GM18499 (cell line): ENCODE data around the gene MPV17L2.

ENCODE experiments used
- ATAC-seq: cut with Tn5 transposase; IDR thresholded peaks from one replicate; pipeline ENCODE4 v1.9.1; 2021; ENCODE audit warnings: moderate number of reproducible peaks; ENCODE audit not compliant: insufficient read depth, unreplicated experiment

The MPV17L2 gene

DNA sequence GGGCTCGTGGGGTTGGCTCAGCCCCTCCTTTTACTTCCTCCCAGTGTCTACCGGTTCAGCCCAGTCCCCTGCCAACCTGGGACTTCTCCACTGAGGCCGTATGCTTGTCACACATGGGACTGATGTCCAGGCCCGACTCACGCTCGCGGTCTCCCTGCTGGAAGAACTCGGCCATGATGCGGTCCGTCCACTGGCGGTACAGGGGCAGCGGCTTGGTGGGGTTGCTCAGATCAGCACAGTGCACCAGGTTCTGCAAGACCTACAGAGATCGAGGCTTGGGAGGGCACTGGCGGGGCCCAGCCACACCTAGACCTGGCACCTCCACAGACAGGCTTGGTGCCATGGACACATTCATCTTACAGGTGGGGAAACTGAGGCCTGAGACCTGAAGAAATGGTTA lies 18.7 kb downstream of the MPV17L2 start:
- no peak for ATAC-seq

DNA sequence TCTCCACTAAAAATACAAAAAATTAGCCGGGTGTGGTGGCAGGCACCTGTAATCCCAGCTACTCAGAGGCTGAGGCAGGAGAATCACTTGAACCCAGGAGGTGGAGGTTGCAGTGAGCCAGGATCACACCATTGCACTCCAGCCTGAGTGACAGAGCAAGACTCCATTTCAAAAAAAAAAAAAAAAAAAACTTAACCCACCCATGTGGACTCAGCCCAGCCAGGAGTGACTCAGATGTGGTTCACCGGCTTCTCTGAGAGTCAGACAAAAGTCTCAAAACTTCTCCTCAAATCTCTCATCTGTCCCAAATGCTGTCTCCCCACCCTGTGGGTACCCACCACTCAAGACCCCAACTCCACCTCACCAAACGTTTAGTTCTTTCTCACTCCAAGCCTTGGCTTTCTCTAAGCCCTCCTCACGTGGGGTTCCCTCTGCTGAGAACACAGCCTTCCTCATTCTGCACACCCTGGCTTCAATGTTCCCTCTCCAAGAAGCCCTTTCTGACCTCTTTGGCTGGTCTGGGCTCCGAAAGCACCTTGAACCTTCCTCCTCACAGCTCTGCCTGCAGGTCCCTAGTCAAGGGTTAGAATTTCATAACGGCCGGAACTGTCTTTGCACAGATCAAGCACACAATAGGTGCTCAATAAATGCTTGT lies 21.9 kb downstream of the MPV17L2 start:
- ATAC-seq = no peak

DNA sequence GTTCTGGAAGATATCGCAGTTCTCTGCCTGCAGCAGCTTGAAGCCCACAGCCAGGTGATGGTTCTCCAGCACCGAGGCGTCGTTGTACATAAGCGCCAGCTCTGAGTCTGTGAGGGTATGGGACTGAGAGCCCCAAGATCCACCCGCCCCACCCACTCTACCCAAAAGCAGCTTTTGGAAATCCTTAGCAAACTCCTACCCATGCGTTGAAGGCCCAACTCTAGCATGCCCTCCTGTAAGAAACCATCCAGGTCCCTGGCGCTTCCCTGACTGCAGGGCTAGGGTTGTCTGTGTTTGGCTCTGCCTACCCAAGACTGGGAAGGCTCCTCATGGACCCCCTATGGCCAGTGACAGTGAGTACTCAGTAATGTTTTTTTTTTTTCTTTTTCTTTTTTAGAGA lies 23.8 kb downstream of the MPV17L2 start:
- ATAC-seq = no peak

DNA sequence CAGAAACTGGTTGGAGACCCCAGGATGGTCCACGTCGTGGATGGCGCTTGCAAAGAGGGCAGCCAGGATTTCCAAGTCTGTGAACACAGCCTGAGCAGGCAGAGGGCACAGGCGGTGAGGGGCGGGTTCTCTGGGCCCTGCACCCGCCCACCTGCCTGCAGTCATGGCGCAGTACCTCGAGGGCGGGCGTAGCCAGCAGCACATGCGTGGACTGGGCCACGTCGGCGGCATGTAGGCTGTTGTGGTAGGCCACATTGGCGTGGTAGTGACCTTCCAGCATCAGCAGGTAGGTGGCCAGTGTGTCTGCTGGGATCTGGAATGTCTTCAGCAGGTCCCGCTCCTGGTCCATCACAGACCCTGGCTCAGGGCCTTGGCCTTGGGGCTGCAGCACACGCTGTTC lies 25.1 kb downstream of the MPV17L2 start:
- no peak for ATAC-seq

DNA sequence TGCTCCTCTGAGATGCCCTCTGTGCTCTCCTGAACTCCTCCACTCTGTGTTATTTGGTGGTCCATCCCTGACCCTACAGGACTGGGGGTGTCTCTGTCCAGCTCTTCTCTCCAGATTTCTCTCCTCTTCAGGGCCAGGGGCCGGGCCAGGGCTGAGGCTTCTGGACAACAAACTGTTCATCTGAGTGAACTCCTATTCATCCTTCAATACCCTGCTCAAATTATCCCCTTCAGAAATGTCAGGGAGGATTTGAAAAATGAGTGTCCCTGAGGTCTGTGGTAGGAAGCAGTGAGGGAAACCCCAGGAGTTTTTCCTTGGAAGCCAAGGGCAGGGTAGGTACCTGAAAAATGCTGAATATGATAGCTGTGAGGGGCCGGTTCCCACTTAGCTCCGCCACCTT lies 25.6 kb downstream of the MPV17L2 start:
- ATAC-seq = no peak

DNA sequence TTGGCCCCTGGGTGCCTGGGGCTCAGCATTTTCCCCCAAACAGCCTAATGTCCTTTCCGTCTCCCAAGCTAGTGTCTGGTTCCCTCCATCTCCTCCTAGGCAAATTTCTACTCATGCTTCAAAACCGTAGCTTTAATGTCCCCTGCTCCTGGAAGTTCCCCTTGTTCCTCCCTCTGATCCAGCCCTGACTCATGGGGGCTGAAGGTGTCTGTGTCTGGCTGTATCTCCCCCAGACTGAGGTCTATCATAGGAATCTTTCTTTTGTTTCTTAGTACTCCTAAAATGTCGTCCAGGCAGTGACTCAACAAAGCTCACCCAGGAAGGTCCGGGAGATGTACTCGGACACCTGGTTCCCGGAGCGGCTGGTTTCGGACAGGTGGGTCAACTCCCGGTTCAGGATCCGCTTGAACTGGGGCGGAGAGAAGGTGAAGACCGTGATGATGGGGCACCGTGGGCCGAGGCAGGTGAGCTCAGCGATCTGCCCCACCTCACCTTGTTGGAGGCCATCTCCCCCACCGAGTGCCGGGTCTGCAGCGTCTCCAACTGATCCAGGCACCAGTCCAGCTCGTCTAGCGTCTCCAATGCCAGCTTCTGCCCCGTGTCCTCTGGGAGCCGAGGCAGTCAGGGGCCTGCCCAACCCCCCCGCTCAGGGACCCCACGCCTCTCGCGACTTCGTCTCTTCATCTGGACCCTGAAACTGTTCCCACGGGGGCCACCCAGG lies 27.1 kb downstream of the MPV17L2 start:
- ATAC-seq = no peak

DNA sequence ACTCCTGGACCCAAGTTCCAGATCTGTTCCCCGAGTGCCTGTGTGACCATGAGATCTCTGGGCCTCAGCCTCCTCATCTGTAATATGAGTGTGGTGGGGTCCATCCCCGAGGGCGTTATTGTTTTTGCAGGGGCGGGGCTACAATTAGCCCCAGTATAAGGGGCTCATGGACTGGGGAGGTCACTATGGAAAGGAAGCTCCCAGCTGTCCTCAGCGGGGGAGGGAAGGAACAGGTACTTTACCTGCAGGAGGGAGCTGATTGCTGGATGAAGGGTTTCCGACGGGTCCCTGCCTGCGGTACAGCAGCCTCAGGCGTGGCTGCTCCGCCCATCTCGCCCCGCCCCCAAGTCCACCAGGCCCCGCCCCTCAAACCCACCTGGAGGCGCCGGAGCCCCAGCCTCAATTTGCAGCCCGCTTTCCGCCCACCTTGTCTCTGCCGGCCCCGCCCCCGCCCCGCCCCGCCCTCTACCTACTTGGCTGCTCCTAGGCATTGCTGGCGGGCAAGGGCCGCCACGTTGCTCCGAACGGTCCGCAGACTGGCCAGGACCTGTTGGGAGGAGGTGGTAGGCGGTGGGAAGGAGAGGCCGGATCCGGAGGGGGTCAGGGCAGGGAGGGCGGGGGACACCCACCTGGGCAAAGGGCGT lies 27.7 kb downstream of the MPV17L2 start:
- ATAC-seq = no peak

DNA sequence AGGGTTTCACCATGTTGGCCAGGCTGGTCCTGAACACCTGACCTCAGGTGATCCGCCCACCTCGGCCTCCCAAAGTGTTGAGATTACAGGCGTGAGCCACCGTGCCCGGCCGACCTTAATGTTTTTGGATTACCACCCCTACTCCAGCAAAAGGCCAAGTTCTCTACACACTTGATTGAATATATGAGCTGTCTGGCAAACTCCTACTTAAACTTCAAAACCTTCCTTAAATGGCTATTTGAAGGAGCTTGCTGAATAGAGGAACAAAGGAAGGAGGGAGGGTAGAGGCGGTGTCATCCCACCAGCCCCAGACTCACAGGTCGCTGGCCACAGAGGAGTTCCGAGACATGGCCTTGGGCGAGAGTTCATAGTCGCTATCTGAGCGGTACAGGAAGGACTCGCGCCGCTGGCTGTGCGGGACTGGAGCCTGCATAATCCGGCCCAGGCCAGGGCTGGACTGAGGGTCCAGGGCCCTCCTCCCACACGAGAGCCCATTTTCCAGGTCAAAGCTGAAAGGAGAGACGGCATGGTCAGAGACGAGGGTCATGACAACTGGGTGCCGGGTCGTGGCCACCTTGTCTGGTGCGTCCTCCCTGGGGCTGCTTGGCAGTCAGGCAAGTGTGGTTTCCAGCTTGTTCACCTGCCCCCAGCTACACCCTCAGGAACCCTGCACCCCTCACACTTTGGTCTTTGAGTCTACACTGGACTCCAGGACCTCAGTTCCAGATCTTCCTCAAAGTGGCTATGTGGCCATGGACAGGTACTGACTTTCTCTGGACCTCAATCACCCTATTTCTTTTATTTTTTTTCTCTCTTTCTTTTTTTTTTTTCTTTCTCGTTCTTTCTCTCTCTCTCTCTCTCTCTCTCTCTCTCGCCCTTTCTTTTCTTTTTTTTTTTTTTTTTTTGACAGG lies 29.1 kb downstream of the MPV17L2 start:
- ATAC-seq = no peak

DNA sequence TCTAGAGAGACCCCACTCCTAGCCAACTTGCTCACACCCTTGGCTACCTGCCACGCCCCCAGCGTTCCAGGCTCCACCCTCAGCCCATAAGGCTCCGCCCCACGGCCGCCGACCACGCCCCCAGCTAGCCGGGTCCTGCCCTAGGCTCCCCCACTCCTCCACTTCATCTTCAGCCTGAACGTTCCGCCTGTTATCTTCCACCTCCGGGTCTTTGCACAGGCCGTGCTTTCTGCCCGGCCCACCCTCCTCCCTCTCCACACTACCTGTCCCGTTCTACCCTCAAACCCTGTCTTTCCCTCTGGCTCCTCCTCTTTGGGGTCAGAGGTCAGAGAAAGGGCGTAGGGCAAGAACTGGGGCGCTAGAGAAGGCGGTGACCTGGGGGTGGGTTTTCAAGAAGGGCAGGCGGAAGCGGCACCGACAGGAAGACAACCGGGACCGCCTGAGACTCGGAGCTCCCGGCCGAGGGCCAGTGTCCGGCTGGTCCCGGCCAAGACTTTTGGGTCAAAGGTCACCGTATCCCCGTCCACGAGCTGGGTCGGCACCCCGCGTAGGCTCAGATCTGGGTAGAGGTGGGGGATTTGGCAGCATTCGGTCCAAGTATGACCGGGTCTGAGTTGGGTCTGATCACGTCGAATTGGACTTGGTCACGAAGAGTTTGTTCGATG lies 31.0 kb downstream of the MPV17L2 start:
- no peak for ATAC-seq

DNA sequence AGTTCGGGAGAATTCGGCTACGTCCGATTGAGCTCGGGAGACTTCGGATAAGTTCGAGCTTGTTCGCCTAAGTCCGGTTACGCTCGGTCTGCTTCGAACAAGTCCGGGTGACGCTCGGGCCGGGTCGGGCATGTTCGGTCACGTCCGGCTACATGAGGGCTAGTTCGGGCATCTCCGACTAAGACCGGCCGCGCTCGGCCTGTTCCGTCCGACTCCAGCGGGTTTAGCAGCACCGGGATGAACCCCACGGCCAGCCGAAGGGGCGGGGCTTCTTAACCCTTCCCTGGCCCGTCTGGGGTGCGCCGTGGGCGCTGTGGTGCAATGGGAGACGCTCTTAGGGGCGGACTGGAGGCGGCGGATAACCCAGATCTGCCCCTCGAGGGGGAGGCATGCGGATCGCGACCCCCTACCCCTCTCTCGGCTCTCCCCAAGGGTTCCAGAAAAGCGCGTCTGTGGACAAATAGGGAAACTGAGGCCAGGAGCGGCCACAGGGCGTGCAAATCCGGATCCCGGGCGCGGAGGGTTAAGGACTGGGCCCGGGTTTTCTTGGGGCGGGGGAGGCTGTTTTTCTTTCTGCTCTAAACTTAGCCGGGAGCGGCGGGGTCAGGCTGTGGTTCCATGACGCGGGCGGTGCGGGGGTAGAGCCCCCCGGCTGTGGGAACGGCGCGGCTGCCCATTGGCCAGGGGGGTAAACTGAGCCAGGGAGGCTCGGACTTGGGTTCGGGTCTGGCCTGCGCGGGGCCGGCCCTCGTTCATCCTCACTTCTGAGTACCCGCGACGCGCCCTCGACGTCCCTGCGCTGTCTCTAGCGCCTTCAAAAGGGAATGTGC lies 31.7 kb downstream of the MPV17L2 start:
- ATAC-seq = no peak

DNA sequence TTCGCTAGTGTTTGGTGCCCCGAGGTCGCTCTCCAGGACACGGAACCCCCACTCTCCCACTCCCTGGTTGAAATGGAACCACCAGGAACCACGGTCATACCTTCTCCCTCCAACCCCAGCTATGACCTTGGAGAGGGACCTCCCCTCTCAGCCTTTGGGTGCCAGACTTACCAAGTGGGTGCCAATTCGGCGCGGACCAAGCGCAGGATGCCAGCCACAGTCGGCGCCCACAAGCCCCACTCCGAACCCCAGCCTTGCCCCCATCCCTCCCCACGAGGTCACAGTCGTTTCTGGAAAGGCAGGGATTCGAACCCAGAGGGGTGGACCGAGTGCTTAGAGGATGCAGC lies 32.3 kb downstream of the MPV17L2 start:
- no peak for ATAC-seq

DNA sequence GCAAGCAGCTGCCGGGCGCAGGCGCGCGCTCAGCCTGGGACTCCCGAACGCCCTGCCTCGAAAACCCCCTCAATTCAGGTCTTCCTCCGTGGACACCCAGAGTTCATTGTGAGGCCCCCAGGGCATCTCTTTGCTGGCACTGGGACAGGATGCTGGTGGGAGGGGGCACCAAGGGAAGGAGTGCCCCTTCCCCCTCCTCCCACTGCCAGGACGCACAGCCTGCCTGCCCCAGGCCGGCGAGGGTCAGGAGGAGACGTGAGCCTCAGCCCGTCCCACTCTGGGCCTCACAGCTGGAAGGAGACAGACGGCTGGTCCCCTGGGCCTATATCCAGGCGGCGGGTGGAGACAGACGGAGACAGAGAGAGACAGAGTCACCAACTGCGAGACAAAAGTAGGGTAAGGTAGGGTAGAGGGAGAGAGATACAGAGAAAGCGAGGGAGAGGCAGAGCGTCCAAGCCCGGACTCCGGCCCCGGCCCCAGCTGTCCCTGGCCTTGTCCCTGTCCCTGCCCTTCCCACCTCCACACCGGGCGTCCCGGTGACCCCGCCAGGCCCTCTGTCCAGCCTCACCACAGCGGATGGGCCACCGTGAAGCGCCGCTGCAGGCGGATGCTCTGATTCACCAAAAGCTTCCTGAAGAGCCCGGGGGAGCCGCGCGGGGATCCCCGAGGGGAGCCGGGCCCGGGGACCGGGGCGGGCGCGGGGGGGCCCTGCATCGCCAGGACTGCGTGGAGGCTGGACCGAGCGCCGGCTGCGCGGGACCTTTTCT lies 32.9 kb downstream of the MPV17L2 start, which contains the start of gene PDE4C:
Gene PDE4C (minus strand): TSS at position 737 of the 767 bp plus-strand sequence. CDS start 23 bp downstream, at position 714.
- no peak for ATAC-seq

DNA sequence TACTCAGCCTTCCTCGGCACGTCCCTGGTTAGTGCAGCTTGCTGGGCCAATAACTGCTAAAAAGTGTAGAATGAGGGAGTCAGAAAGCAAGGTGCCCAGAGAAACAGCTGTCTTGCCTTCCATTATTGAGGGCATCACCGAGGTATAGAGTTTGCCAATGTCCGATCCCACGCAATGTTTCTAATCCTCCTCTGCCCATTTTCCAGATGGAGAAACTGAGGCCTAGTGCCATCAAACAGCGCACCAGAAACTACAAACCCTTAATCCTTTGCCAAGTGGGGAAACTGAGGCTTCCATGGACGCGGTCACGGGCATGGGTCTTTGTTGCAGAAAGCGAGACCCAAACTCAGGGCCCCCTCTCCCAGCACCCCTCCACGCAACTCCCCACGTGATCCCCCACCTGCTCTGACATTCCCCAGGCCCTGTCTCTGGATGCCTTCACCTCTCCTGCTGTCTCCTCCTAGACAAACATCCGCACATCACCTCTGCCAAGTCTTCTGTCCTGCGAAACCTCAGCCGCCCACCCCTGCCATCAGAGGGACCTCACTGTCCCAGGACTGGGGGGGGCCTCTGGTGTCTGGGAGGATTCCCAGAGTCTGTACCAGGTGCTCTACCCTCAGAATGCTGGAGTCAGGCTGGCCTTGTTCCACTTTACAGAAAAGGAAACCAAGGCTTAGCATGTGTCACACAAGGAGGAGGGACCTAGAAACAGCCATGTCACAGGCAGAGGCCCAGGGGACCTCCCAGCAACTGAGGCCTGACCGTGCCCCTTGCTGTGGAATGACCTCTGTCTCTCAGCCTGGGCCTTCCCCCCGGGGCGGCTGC lies 34.1 kb downstream of the MPV17L2 start:
- ATAC-seq = no peak

DNA sequence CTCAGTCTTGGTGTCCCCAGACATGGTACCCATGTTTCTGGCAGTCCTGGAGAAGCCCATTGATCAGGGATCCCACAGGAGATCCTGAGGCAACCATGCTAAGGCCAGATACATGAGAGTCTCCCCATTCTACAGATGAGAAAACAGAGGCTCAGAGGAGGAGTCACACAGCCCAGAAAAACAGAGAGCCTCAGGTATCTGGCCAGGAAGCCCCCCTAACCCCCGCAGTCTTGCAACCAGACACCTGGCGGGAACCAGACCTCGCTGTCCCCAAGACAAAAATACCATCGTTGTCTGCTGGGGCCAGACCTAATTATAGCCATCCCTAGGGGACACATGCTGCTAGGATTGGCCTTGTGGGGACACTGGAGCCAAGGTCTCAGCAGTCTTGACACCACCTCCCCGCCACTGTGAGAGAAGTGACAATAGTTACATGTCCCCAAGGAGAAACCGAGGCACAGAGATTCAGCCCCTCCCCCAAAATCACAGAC lies 34.8 kb downstream of the MPV17L2 start:
- ATAC-seq = no peak

DNA sequence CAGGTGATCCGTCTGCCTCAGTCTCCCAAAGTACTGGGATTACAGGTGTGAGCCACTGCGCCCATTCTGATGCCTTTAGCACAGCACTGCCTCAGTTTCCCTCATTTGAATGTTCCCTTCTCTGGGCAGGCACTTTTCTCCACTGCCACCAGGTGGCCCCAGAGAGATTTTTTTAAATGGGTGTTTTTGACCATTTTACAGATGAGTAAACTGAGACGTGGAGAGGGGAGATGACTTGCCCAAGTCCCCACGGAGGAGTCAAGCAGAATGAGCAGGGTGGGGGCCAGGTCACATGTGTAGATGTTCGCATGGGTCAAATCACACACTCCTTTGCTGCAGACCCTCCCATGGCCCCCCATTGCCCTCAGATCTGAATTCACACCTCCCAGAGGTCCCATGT lies 36.5 kb downstream of the MPV17L2 start:
- no peak for ATAC-seq

DNA sequence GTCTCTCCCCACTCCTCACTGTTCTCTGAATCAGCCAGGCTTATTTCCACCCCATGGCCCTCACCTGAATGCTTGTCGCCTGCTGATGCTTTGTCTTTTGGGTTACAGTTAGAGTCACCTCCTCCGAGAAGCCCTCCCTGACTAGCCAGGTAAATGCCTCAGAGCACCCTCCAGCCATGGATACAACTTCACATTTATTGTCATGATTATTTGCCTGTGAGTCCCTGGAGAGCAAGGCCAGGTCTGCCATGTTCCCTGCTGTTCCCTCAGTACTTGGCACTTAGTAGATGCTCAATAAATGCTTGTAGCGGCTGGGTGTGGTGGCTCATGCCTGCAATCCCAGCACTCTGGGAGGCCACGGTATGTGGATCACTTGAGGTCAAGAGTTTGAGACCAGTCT lies 36.9 kb downstream of the MPV17L2 start:
- no peak for ATAC-seq

DNA sequence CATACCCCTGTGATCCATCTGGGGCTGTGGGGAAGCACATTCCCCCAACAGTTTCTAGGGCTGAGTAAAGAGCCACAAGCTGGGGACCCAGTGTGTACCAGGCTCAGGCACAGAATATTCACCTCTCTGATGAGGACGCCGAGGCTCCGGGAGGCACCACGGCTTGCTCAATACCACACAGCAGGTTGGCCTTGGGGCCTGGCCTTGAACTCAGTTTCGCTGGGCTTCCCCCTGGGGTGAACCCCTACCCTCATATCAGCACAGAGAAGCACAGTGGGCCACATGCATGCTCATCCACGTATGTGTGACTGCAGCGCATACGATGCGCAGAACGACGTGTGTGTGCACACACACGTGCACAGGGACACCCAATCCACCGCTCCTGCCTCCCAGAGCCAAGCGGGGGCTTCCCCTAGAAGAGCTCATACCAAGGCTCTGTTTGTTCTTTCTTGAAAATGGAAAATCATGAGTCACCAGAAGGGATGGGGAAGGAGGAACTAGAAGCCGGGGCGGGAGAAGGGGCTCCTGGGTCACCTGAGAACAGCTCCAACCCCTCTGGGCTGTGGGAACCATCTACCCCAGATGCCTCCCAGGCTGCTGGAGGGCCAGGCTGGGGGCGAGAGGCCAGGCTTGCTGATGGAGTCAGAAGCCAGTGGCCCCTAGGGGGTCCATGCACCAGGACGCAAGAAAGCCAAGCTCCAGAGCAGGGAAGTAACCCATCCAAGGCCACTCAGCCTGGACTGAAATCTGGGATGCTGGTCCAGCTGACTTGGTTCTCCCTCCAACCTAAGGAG lies 38.1 kb downstream of the MPV17L2 start:
- ATAC-seq = no peak
